Adipocyte (in vitro differentiated cells): ENCODE results near the gene NACAD.

Source experiments
- DNase-seq: peaks from one replicate; pipeline ENCODE4 v3.0.0-alpha.2; 2015; ENCODE audit warnings: low read depth
- H3K27me3 ChIP-seq: replicated peaks from 2 replicates; pipeline ENCODE4 v1.7.0; 2013; ENCODE audit warnings: mild to moderate bottlenecking, low read length, moderate library complexity; ENCODE audit not compliant: control insufficient read depth, insufficient read depth
- H3K36me3 ChIP-seq: 2 replicates; pipeline ENCODE4 v1.7.0; 2013; ENCODE audit warnings: low read length, mild to moderate bottlenecking, moderate library complexity; ENCODE audit not compliant: control insufficient read depth, insufficient read depth, severe bottlenecking
- H3K4me1 ChIP-seq: 2 replicates; pipeline ENCODE4 v1.7.0; 2013; ENCODE audit warnings: mild to moderate bottlenecking, low read length, moderate library complexity; ENCODE audit not compliant: control insufficient read depth, insufficient read depth
- H3K4me3 ChIP-seq: 2 replicates; pipeline ENCODE4 v1.7.0; 2013; ENCODE audit warnings: mild to moderate bottlenecking, low read length, moderate library complexity
- H3K9ac ChIP-seq: 2 replicates; pipeline ENCODE4 v1.7.0; 2013; ENCODE audit warnings: mild to moderate bottlenecking, low read length, moderate library complexity
- H3K9me3 ChIP-seq: 2 replicates; pipeline ENCODE4 v1.7.0; 2013; ENCODE audit warnings: mild to moderate bottlenecking, low read length, moderate library complexity; ENCODE audit not compliant: control insufficient read depth

The NACAD gene

GRCh38 chr7:45086331-45087065, 2.3 kb downstream of the NACAD start:
- H3K4me3 ChIP-seq, result no peak overlapping the region
- H3K9ac ChIP-seq, result no peak overlapping the region

GRCh38 chr7:45085619-45086200, 3.1 kb downstream of the NACAD start:
- Histone ChIP-seq H3K27me3 (peaks cover 5% of the 10 kb centered on the region), H3K4me3 (no peak overlapping the region), H3K9me3 (no peaks in the 10 kb centered on the region), H3K36me3 (no peaks in the 10 kb centered on the region), H3K9ac (no peak overlapping the region), H3K4me1 (peaks cover 11% of the 10 kb centered on the region)
- no peak for DNase-seq

More at GRCh38 chr7:45086331-45087065, 2.3 kb downstream of the NACAD start:
- H3K4me1 ChIP-seq, result peaks cover 11% of the 10 kb centered on the region
- DNase-seq, result no peak
- H3K9me3 ChIP-seq, result no peaks in the 10 kb centered on the region
- no peaks in the 10 kb centered on the region for H3K36me3 ChIP-seq
- H3K27me3 ChIP-seq, result peaks cover 5% of the 10 kb centered on the region

GRCh38 chr7:45084901-45085618, 3.7 kb downstream of the NACAD start:
- no peak for DNase-seq
- peaks cover 5% of the 10 kb centered on the region for H3K27me3 ChIP-seq
- H3K4me1 ChIP-seq, result peaks cover 11% of the 10 kb centered on the region
- no peaks in the 10 kb centered on the region for H3K36me3 ChIP-seq
- no peak overlapping the region for H3K4me3 ChIP-seq
- H3K9me3 ChIP-seq, result no peaks in the 10 kb centered on the region
- H3K9ac ChIP-seq, result no peak overlapping the region

- H3K9me3 ChIP-seq, result no peaks in the 10 kb centered on the region
- DNase-seq, result no peak
- peaks cover 11% of the 10 kb centered on the region for H3K4me1 ChIP-seq
- no peaks in the 10 kb centered on the region for H3K36me3 ChIP-seq
- no peak overlapping the region for H3K4me3 ChIP-seq
- H3K27me3 ChIP-seq, result peaks cover 1% of the 10 kb centered on the region
- no peak overlapping the region for H3K9ac ChIP-seq
Observed at GRCh38 chr7:45084336-45084735, 4.4 kb downstream of the NACAD start.

- Histone ChIP-seq H3K4me1 (peaks cover 11% of the 10 kb centered on the region), H3K9ac (no peak overlapping the region), H3K9me3 (no peaks in the 10 kb centered on the region), H3K4me3 (no peak overlapping the region), H3K27me3 (no peaks in the 10 kb centered on the region), H3K36me3 (peaks cover 4% of the 10 kb centered on the region)
- DNase-seq, result no peak
Observed at GRCh38 chr7:45082831-45083331, 5.9 kb downstream of the NACAD start.

- DNase-seq, result no peak
- no peak overlapping the region for H3K9ac ChIP-seq
- H3K9me3 ChIP-seq, result no peaks in the 10 kb centered on the region
Observed at GRCh38 chr7:45082031-45082830, 6.5 kb downstream of the NACAD start.

GRCh38 chr7:45081670-45081974, 7.1 kb downstream of the NACAD start:
- DNase-seq, result no peak
- Histone ChIP-seq H3K9ac (no peak overlapping the region), H3K36me3 (peaks cover 9% of the 10 kb centered on the region), H3K9me3 (no peaks in the 10 kb centered on the region), H3K27me3 (no peaks in the 10 kb centered on the region), H3K4me1 (peaks cover 11% of the 10 kb centered on the region), H3K4me3 (no peak overlapping the region)

More at GRCh38 chr7:45082031-45082830, 6.5 kb downstream of the NACAD start:
- H3K4me3 ChIP-seq, result no peak overlapping the region
- peaks cover 11% of the 10 kb centered on the region for H3K4me1 ChIP-seq
- no peaks in the 10 kb centered on the region for H3K27me3 ChIP-seq
- H3K36me3 ChIP-seq, result peaks cover 4% of the 10 kb centered on the region

- Histone ChIP-seq H3K9ac (no peak overlapping the region), H3K9me3 (no peaks in the 10 kb centered on the region), H3K4me3 (no peak overlapping the region), H3K36me3 (peaks cover 13% of the 10 kb centered on the region), H3K4me1 (peaks cover 11% of the 10 kb centered on the region), H3K27me3 (no peaks in the 10 kb centered on the region)
- DNase-seq, result no peak
Observed at GRCh38 chr7:45080958-45081669, 7.7 kb downstream of the NACAD start.

- Histone ChIP-seq H3K9me3 (no peaks in the 10 kb centered on the region), H3K36me3 (peaks cover 20% of the 10 kb centered on the region), H3K4me3 (no peak overlapping the region), H3K9ac (no peak overlapping the region), H3K27me3 (no peaks in the 10 kb centered on the region), H3K4me1 (peaks cover 11% of the 10 kb centered on the region)
- no peak for DNase-seq
Observed at GRCh38 chr7:45080265-45080957, 8.4 kb downstream of the NACAD start.

- Histone ChIP-seq H3K4me1 (peaks cover 11% of the 10 kb centered on the region), H3K9me3 (no peaks in the 10 kb centered on the region), H3K4me3 (no peak overlapping the region), H3K27me3 (no peaks in the 10 kb centered on the region), H3K36me3 (peaks cover 35% of the 10 kb centered on the region), H3K9ac (no peak overlapping the region)
- no peak for DNase-seq
Observed at GRCh38 chr7:45078125-45078681, 10.6 kb downstream of the NACAD start.
